Left lung (tissue), 10 donors: ENCODE results near the gene DLEC1. TPM values are rescaled to one million over a fixed set of nuclear protein-coding genes. Genes with fewer than 3 reads are reported as not detected.

Experiments
- ATAC-seq: fragments of 200-7000 bp; cut with Tn5 transposase; one replicate; pipeline ENCODE4 v1.9.1; 2020; ENCODE audit warnings: moderate library complexity
- DNase-seq, 4 donors: peaks; one replicate each; pipeline ENCODE4 v3.0.0-alpha.2; 2013 to 2020
- H3K27ac ChIP-seq, 2 donors: fragments of 200-600 bp; sonication (generic) in 1 of 2; one replicate each; pipeline versions ENCODE4 v1.5.0 to v1.8.0; 2020 to 2021
- H3K27me3 ChIP-seq, 2 donors: fragments of 200-600 bp; sonication (generic) in 1 of 2; one replicate each; pipeline versions ENCODE4 v1.5.0 to v1.8.0; 2020 to 2021
- H3K36me3 ChIP-seq, 2 donors: fragments of 200-600 bp; sonication (generic) in 1 of 2; one replicate each; pipeline versions ENCODE4 v1.5.0 to v1.8.0; 2020 to 2021
- H3K4me1 ChIP-seq, 2 donors: fragments of 200-600 bp; one replicate each; pipeline ENCODE4 v1.8.0; 2021
- H3K4me3 ChIP-seq, 2 donors: fragments of 200-600 bp; sonication (generic) in 1 of 2; one replicate each; pipeline versions ENCODE4 v1.5.0 to v1.8.0; 2020 to 2021; ENCODE audit warnings: mild to moderate bottlenecking in 1 of 2
- H3K9me3 ChIP-seq, 2 donors: fragments of 200-600 bp; sonication (generic) in 1 of 2; one replicate each; pipeline versions ENCODE4 v1.5.0 to v1.8.0; 2020 to 2021
- intact Hi-C, 2 donors: fragments of 100-400 bp; cut with DNase I; formaldehyde crosslinking; loops; one replicate each; pipeline versions ENCODE4 v1.11.2 to v1.14.2; 2022
- polyA plus RNA-seq, 6 donors: library from polyadenylated mRNA; unstranded; fragments of 120-200 nt; gene quantifications; one replicate each; pipeline ENCODE4 v1.2.1, GENCODE V29; 2013; ENCODE audit not compliant: insufficient read length in 6 of 6
- total RNA-seq, 2 donors: library from RNA; stranded (reverse); fragmentation: NEBNext Ultra II Directional; extraction: Animal tissue kit (Norgen Biotek cat#: 25700); gene quantifications; one replicate each; pipeline ENCODE4 v1.2.1, GENCODE V29; 2021
- TF ChIP-seq, protein P1 (sequence below), 2 donors: fragments of 200-600 bp; sonication (generic) in 1 of 2; IDR thresholded peaks; one replicate each; pipeline versions ENCODE4 v1.5.0 to v1.8.0; 2021; ENCODE audit warnings: antibody characterized with exemption in 2 of 2
- donor health status: DM: no; HTN: yes; CAD: no.
- donor health status: DM: no; HTN: no; CAD: no.

The DLEC1 gene
- total and polyA plus RNA-seq, 8 donors, result 2.8 to 10.5 (median 6.1) TPM

DNA sequence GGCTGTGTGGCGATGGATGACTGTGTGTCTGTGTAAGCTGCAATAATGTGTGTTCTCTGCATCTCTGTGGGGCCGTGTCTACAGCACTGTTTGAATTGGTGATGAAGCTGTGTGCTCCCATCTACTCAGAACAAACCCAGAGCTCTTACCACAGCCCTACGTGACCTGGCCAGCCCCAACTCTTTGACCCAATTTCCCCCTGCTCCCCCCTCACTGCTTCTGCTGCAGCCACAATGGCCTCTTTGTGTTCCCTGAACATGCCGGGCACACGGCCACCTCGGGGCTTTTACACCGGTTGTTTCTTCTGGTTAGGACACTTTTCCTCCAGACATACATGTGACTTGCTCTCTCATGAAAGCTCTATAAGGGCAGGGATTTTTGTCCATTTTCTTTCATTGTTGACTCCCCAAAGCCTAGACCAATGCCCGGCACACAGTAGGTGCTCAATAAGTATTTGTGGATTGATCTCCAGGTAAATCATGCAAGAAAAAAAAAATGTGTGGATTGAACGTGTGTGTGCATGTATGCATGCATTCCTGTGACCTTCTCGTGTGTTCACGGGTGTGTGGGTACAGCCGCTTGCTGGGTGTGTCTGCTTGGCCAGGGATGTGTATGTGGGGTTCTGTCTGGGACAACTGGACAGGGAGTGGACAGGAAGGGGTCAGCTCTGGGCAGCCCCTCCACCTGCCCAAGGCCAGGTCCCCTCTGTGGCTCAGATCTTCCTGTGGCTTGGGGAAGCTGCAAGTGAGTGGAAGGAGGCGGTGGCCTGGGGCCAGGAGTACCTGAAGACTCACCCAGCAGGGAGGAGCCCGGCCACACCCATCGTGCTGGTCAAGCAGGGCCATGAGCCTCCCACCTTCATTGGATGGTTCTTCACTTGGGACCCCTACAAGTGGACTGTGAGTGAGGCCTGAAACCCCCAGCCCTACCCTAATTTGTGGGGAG, 33.7 kb upstream of the DLEC1 start:
- H3K4me1 ChIP-seq, result peaks cover 5 to 21% of the 10 kb centered on the region in 2 donors
- H3K36me3 ChIP-seq, result peaks cover 0 to 81% of the 10 kb centered on the region in 2 donors
- no peaks in the 10 kb centered on the region for H3K27me3 ChIP-seq
- DNase-seq (peak in 1 of 4 donors; percentile 52), ATAC-seq (no peak)
- no peak overlapping the region for H3K27ac ChIP-seq
- TF ChIP-seq, protein P1, sequence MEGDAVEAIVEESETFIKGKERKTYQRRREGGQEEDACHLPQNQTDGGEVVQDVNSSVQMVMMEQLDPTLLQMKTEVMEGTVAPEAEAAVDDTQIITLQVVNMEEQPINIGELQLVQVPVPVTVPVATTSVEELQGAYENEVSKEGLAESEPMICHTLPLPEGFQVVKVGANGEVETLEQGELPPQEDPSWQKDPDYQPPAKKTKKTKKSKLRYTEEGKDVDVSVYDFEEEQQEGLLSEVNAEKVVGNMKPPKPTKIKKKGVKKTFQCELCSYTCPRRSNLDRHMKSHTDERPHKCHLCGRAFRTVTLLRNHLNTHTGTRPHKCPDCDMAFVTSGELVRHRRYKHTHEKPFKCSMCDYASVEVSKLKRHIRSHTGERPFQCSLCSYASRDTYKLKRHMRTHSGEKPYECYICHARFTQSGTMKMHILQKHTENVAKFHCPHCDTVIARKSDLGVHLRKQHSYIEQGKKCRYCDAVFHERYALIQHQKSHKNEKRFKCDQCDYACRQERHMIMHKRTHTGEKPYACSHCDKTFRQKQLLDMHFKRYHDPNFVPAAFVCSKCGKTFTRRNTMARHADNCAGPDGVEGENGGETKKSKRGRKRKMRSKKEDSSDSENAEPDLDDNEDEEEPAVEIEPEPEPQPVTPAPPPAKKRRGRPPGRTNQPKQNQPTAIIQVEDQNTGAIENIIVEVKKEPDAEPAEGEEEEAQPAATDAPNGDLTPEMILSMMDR (IDR thresholded peaks at IDR 0.05), result no peak
- no peaks in the 10 kb centered on the region for H3K9me3 ChIP-seq
- intact Hi-C loops, result no loop called here
- H3K4me3 ChIP-seq, result no peak overlapping the region

DNA sequence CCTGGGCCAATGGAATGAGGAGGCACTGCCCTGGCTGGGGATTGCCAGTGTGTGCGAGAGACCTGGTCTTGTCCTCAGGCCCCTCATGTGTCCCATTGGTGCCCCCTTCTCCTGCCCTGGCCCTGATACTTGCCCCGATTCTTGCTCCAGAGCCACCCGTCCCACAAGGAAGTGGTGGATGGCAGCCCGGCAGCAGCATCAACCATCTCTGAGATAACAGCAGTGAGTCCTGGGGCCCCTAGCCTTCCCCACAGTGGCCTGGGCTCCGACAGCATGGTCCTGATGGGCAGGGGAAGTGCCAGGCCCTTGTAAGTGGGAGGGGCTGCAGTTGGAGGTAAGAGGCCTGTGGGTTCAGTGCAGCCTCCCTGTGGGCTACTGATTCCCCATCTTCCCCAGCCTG, 33.0 kb upstream of the DLEC1 start:
- H3K36me3 ChIP-seq, result peaks cover 0 to 81% of the 10 kb centered on the region in 2 donors
- intact Hi-C loops, result no loop called here
- peaks cover 5 to 21% of the 10 kb centered on the region in 2 donors for H3K4me1 ChIP-seq
- no peak overlapping the region for H3K27ac ChIP-seq
- TF ChIP-seq, protein P1 (IDR thresholded peaks at IDR 0.05), result no peak
- no peak overlapping the region for H3K4me3 ChIP-seq
- ATAC-seq (no peak), DNase-seq (no peak)
- no peaks in the 10 kb centered on the region for H3K27me3 ChIP-seq
- no peaks in the 10 kb centered on the region for H3K9me3 ChIP-seq

DNA sequence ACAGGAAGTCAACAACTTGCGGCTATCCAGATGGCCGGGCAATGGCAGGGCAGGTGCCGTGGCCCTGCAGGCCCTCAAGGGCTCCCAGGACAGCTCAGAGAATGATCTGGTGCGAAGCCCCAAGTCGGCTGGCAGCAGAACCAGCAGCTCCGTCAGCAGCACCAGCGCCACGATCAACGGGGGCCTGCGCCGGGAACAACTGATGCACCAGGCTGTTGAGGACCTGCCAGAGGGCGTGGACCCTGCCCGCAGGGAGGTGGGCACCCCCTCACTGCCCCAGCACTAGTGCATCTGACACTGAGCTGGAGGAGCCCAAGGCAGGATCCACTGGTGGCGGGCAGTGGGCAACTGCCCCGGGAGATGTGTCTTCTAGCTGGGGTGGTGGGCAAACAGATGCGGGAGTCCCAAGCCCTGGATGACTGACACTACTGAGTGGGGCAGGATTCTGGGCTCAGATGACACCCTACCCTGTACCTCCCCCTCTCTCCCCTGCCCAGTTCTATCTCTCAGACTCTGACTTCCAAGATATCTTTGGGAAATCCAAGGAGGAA, 32.5 kb upstream of the DLEC1 start:
- TF ChIP-seq, protein P1 (IDR thresholded peaks at IDR 0.05), result no peak
- ATAC-seq (no peak), DNase-seq (no peak)
- peaks cover 5 to 21% of the 10 kb centered on the region in 2 donors for H3K4me1 ChIP-seq
- H3K27ac ChIP-seq, result no peak overlapping the region
- H3K9me3 ChIP-seq, result no peaks in the 10 kb centered on the region
- H3K4me3 ChIP-seq, result no peak overlapping the region
- no peaks in the 10 kb centered on the region for H3K27me3 ChIP-seq
- intact Hi-C loops, result no loop called here
- peaks cover 0 to 81% of the 10 kb centered on the region in 2 donors for H3K36me3 ChIP-seq

DNA sequence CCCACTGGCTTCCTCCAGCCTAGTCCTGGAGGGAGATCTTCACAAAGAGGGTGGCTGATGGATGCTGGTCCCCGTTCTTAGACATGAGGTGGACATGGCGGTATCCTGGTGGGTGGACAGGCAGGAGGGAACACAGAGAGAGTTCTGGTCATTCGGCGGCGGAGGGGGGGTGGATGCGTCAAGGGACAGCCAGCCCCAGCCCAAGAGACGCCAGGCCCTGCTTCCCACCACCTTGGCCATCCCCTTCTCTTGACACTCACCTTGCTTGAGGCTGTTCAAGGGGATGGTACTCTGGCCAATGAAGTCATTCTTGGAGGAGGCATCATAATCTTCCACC, 31.3 kb upstream of the DLEC1 start:
- intact Hi-C loops, result no loop called here
- Histone ChIP-seq H3K27ac (no peak overlapping the region), H3K4me1 (peaks cover 5 to 21% of the 10 kb centered on the region in 2 donors), H3K36me3 (peaks cover 0 to 72% of the 10 kb centered on the region in 2 donors), H3K27me3 (no peaks in the 10 kb centered on the region), H3K9me3 (no peaks in the 10 kb centered on the region), H3K4me3 (no peak overlapping the region)
- TF ChIP-seq, protein P1 (IDR thresholded peaks at IDR 0.05), result no peak
- no peak for ATAC-seq
- no peak for DNase-seq

DNA sequence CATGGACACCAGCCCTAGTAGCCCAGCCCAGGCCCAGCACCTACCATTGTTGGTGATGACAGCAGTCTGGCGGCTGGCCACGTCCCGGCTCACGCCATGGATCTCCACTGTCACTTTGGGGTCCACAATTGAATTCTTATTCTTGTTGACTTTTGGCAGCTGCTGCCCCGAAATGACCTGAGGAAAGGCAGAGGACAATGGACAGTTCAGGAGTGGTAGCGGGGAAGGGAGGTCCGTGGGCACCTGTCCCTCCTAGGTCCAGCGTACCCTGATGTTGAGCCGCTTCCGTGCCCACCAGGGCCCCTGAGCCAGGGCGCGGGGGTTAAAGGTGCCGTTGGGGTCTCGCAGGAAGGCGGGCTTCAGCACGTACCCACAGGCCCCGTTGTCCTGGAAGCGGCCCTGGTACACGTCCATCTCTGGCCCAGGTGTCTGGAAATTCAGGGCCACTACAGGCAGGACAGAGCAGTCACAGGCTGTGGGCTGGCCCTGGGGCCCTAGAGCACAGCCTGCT, 30.8 kb upstream of the DLEC1 start:
- Histone ChIP-seq H3K9me3 (no peaks in the 10 kb centered on the region), H3K36me3 (peaks cover 0 to 67% of the 10 kb centered on the region in 2 donors), H3K4me3 (no peak overlapping the region), H3K4me1 (peaks cover 5 to 19% of the 10 kb centered on the region in 2 donors), H3K27ac (no peak overlapping the region), H3K27me3 (no peaks in the 10 kb centered on the region)
- peak in 1 of 4 donors; percentile 68 for DNase-seq
- ATAC-seq, result no peak
- TF ChIP-seq, protein P1 (IDR thresholded peaks at IDR 0.05), result no peak
- intact Hi-C loops, result no loop called here
